ENCODE data around the gene RRM2. TPM values are rescaled to one million over a fixed set of nuclear protein-coding genes. Genes with fewer than 3 reads are reported as not detected.

The RRM2 gene
- total RNA-seq, 1 experiment from 2014 or later: 330 TPM

- H3K27me3 ChIP-seq (ENCODE audit: insufficient read depth, low read length): 0 out of 2 replicates have a peak, but pooled peaks cover under 1% of the 10 kb centered on the region
- peak overlapping the region; percentile 45 to 60 for H3K4me3 ChIP-seq (replicated peaks in 1 of 2; ENCODE audit: low read depth in 1 of 2, low read length in 2 of 2)
- H3K9ac ChIP-seq (ENCODE audit: low read length): peak overlapping the region; percentile 64
- CTCF ChIA-PET: interaction anchor here (0.6 to 3.8 kb wide), 5 partner anchors 13 to 356 kb away, joined by 3 to 14 read pairs (median 8); no protein-coding TSS in a partner anchor
- no TSS peak for BruUV-seq (replicated peaks)
- no peaks in the 10 kb centered on the region for H4K20me1 ChIP-seq (ENCODE audit: insufficient read depth)
- POLR2A ChIA-PET: interaction anchor here (1.0 kb wide), 1 partner anchor 42 kb away, joined by 4 read pairs; no protein-coding TSS in a partner anchor
- no peaks in the 10 kb centered on the region for H3K9me2 ChIP-seq (ENCODE audit: insufficient read depth)
- DNase-seq (ENCODE audit: low read depth, low spot score): no peak
- H3K79me2 ChIP-seq (ENCODE audit: insufficient read depth, low read length): no peaks in the 10 kb centered on the region
- peak; percentile 69 for ATAC-seq
- H2AFZ ChIP-seq (ENCODE audit: low read depth, low read length, poor library complexity, severe bottlenecking): peak overlapping the region; percentile 54
- peaks cover 6 to 13% of the 10 kb centered on the region in 2 experiments for H3K4me1 ChIP-seq (ENCODE audit: control insufficient read depth in 1 of 2, insufficient read depth in 2 of 2, low read length in 2 of 2)
- H3K9me3 ChIP-seq (ENCODE audit: control insufficient read depth in 1 of 2, insufficient read depth in 1 of 2, low read depth in 1 of 2, low read length in 2 of 2): no peaks in the 10 kb centered on the region
- H3K36me3 ChIP-seq (ENCODE audit: control insufficient read depth in 1 of 2, insufficient read depth in 2 of 2, low read length in 2 of 2): no peaks in the 10 kb centered on the region
- TF ChIP-seq EZH2 (IDR thresholded peaks at IDR 0.05) (no peak), ZFX (IDR thresholded peaks at IDR 0.05) (peak; percentile 68), POLR2AphosphoS5 (IDR thresholded peaks at IDR 0.05; ENCODE audit: low read depth, low read length) (0 out of 2 replicates have a peak, but pooled peaks have one; percentile 21), EGR1 (IDR thresholded peaks at IDR 0.05; ENCODE audit: low read depth) (no peak)
- H3K27ac ChIP-seq (ENCODE audit: low read depth, low read length): peak overlapping the region; percentile 46; the same call in 1 of the 2 replicates
- intact Hi-C loops (cut with micrococcal nuclease): no loop called here
- RAD21 ChIA-PET (ENCODE audit: low non-redundant PET in 1 of 2, low total read pairs in 2 of 2, uncharacterized antibody in 2 of 2, unreplicated experiment in 2 of 2): no interaction called here
- H3K4me2 ChIP-seq (ENCODE audit: low read length): peak overlapping the region; percentile 79
Measured at GRCh38 chr2:10079266-10079869, 43.2 kb upstream of the RRM2 start.

GRCh38 chr2:10079870-10080535, 42.5 kb upstream of the RRM2 start, which contains the start of gene CYS1:
Gene CYS1 (minus strand): TSS chr2:10080411. CDS start chr2:10080223, 188 bp downstream.
- CTCF ChIA-PET: interaction anchor here (0.6 to 3.8 kb wide), 5 partner anchors 13 to 355 kb away, joined by 3 to 14 read pairs (median 8); no protein-coding TSS in a partner anchor
- Histone ChIP-seq H3K9ac (ENCODE audit: low read length) (peak within 1 kb of the TSS; percentile 64), H4K20me1 (ENCODE audit: insufficient read depth) (no peaks in the 10 kb centered on the region), H3K4me3 (replicated peaks in 1 of 2; ENCODE audit: low read depth in 1 of 2, low read length in 2 of 2) (peak within 1 kb of the TSS; percentile 45 to 60), H2AFZ (ENCODE audit: low read depth, low read length, poor library complexity, severe bottlenecking) (peak within 1 kb of the TSS; percentile 54), H3K79me2 (ENCODE audit: insufficient read depth, low read length) (no peaks in the 10 kb centered on the region), H3K4me2 (ENCODE audit: low read length) (peak within 1 kb of the TSS; percentile 79), H3K27ac (ENCODE audit: low read depth, low read length) (peak within 1 kb of the TSS; percentile 46; the same call in 1 of the 2 replicates), H3K4me1 (ENCODE audit: control insufficient read depth in 1 of 2, insufficient read depth in 2 of 2, low read length in 2 of 2) (peaks cover 6 to 13% of the 10 kb centered on the region in 2 experiments), H3K9me2 (ENCODE audit: insufficient read depth) (no peaks in the 10 kb centered on the region), H3K36me3 (ENCODE audit: control insufficient read depth in 1 of 2, insufficient read depth in 2 of 2, low read length in 2 of 2) (no peaks in the 10 kb centered on the region), H3K27me3 (ENCODE audit: insufficient read depth, low read length) (0 out of 2 replicates have a peak, but pooled peaks cover 2% of the 10 kb centered on the region), H3K9me3 (ENCODE audit: control insufficient read depth in 1 of 2, insufficient read depth in 1 of 2, low read depth in 1 of 2, low read length in 2 of 2) (no peaks in the 10 kb centered on the region)
- DNase-seq (ENCODE audit: low read depth, low spot score) (no peak), ATAC-seq (peak; percentile 83)
- BruUV-seq (replicated peaks): no TSS peak
- RAD21 ChIA-PET (ENCODE audit: low non-redundant PET in 1 of 2, low total read pairs in 2 of 2, uncharacterized antibody in 2 of 2, unreplicated experiment in 2 of 2): interaction anchor here in 1 of 2 experiments (0.6 kb wide), 1 partner anchor 17 kb away, joined by 3 read pairs; no protein-coding TSS in a partner anchor
- intact Hi-C loops (cut with micrococcal nuclease): no loop called here
- POLR2A ChIA-PET: no interaction called here
- TF ChIP-seq POLR2AphosphoS5 (IDR thresholded peaks at IDR 0.05; ENCODE audit: low read depth, low read length): peak; percentile 29; the same call in 1 of the 2 replicates
- TF ChIP-seq YY1 (IDR thresholded peaks at IDR 0.05; ENCODE audit: extremely low read depth, insufficient replicate concordance, low read depth, low read length): no peak
- no peak for TF ChIP-seq MAX (IDR thresholded peaks at IDR 0.05)
- no peak for TF ChIP-seq SRF (IDR thresholded peaks at IDR 0.05; ENCODE audit: low read depth)
- no peak for TF ChIP-seq REST (IDR thresholded peaks at IDR 0.05; ENCODE audit: low read depth)
- no peak for TF ChIP-seq EZH2 (IDR thresholded peaks at IDR 0.05)
- TF ChIP-seq ZNF274 (IDR thresholded peaks at IDR 0.05; ENCODE audit: low read depth, low read length): no peak
- no peak for TF ChIP-seq EZH2phosphoT487 (IDR thresholded peaks at IDR 0.05; ENCODE audit: borderline replicate concordance)
- TF ChIP-seq EGR1 (IDR thresholded peaks at IDR 0.05; ENCODE audit: low read depth): no peak
- no peak for TF ChIP-seq TCF7L2 (IDR thresholded peaks at IDR 0.05; ENCODE audit: borderline replicate concordance, extremely low read depth, insufficient read depth, insufficient read length)

Measured in HCT116 (cell line).